ENCODE measurements around the gene SHISA9.

DNA sequence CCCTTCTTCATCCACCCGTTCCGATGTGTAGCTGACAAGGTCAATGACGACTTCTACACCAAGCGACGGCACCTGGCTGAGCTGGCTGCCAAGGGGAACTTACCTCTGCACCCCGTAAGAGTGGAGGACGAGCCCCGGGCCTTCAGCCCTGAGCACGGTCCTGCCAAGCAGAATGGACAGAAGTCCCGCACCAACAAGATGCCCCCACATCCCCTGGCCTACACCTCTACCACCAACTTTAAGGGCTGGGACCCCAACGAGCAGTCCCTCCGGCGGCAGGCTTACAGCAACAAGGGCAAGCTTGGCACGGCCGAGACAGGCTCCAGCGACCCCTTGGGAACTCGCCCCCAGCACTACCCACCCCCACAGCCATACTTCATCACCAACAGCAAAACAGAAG is 333.6 kb downstream of the SHISA9 start:
- no peak for TF ChIP-seq POLR2A (IDR thresholded peaks at IDR 0.05; ENCODE audit: low read length)
- TF ChIP-seq GATA1 (IDR thresholded peaks at IDR 0.05; ENCODE audit: low read depth, low read length) = no peak

Measured in erythroblast (primary cell).